Astrocyte of the spinal cord (primary cell): ENCODE results near the gene LCNL1.
"Not testable (repeated sequence)": the region's sequence is repeated elsewhere in the genome, so short reads cannot be mapped to it uniquely, and the experiment has no call there.

Experiments
- DNase-seq: peaks from one replicate; pipeline ENCODE4 v3.0.0; 2011; ENCODE audit warnings: low read depth, low spot score
- H3K4me3 ChIP-seq: 2 replicates; pipeline ENCODE4 v1.5.1; 2011; ENCODE audit warnings: low read depth, mild to moderate bottlenecking, low read length, moderate library complexity
- CTCF ChIP-seq: IDR thresholded peaks from 2 replicates; pipeline ENCODE4 v1.5.1; 2012; ENCODE audit warnings: low read depth, mild to moderate bottlenecking, low read length, inconsistent platforms
- in situ Hi-C: cut with HindIII; loops from 2 replicates; pipeline ENCODE4 v1.10.0; 2017; ENCODE audit warnings: low sequenced_read_pairs

LCNL1 gene

GRCh38 chr9:137004285-137004684 lies 21.5 kb downstream of the LCNL1 start:
- TF ChIP-seq CTCF: peak; percentile 33
- DNase-seq, H3K4me3 ChIP-seq, in situ Hi-C loops: not testable (repeated sequence)

- H3K4me3 ChIP-seq: no peak overlapping the region
- peak; percentile 46 for DNase-seq
- no peak for TF ChIP-seq CTCF
- in situ Hi-C loops: no loop called here
Observed at GRCh38 chr9:137006116-137007003, 23.6 kb downstream of the LCNL1 start.

- TF ChIP-seq CTCF: no peak
- DNase-seq: peak; percentile 57
- no peak overlapping the region for H3K4me3 ChIP-seq
- in situ Hi-C loops: no loop called here
Observed at GRCh38 chr9:137007108-137007815, 24.5 kb downstream of the LCNL1 start.

- TF ChIP-seq CTCF: no peak
- in situ Hi-C loops: no loop called here
- DNase-seq: no peak
- no peak overlapping the region for H3K4me3 ChIP-seq
Observed at GRCh38 chr9:137007816-137008270, 25.1 kb downstream of the LCNL1 start.

- H3K4me3 ChIP-seq: no peak overlapping the region
- in situ Hi-C loops: no loop called here
- no peak for DNase-seq
- TF ChIP-seq CTCF: no peak
Observed at GRCh38 chr9:137008312-137008711, 25.5 kb downstream of the LCNL1 start.

GRCh38 chr9:137009217-137009616 lies 26.4 kb downstream of the LCNL1 start:
- in situ Hi-C loops: no loop called here
- DNase-seq: no peak
- H3K4me3 ChIP-seq: no peak overlapping the region
- no peak for TF ChIP-seq CTCF
